Endothelial cell of umbilical vein (primary cell): Measurements from ENCODE around the gene PPP6R1. TPM values are rescaled to one million over a fixed set of nuclear protein-coding genes. Genes with fewer than 3 reads are reported as not detected.

Experiments used
- BruUV-seq: library from RNA; stranded (reverse); fragments of 400-500 nt; replicated peaks from 2 replicates; lab custom pipeline; 2021; lab: Mats Ljungman, UMichigan
- CTCF ChIA-PET: fragments of 300-600, 350-600 bp; sonication (Branson Sonifier 250); formaldehyde crosslinking; loops from one replicate; lab custom pipeline; 2021; ENCODE audit warnings: antibody characterized with exemption, inconsistent platforms; lab: Charles Lee
- POLR2A ChIA-PET: fragments of 300-600, 350-600 bp; sonication (Branson Sonifier 250); formaldehyde crosslinking; loops from one replicate; lab custom pipeline; 2021; ENCODE audit warnings: antibody characterized with exemption, inconsistent platforms; lab: Charles Lee
- DNase-seq: peaks from one replicate; pipeline ENCODE4 v3.0.0-alpha.2; 2011; ENCODE audit warnings: low read depth, low spot score
- FAIRE-seq: peaks from 2 replicates; lab custom pipeline; 2011; peaks lifted over from hg19 to GRCh38; lab: Jason Lieb, UNC
- H2AFZ ChIP-seq: 2 replicates; pipeline ENCODE4 v1.6.0; 2012; ENCODE audit warnings: low read depth, low read length, control low read depth, inconsistent platforms
- H3K27ac ChIP-seq: 2 replicates; pipeline ENCODE4 v1.5.1; 2011; ENCODE audit warnings: low read depth, mild to moderate bottlenecking, control low read depth, low read length, moderate library complexity; ENCODE audit not compliant: insufficient read depth
- H3K27me3 ChIP-seq, 2 experiments: 2 replicates each; pipeline versions ENCODE4 v1.6.0 to v1.6.1; 2011; ENCODE audit warnings: low read length in 2 of 2, mixed read lengths in 1 of 2; ENCODE audit not compliant: control insufficient read depth in 2 of 2, insufficient read depth in 2 of 2
- H3K36me3 ChIP-seq, 2 experiments: 2 replicates in 1 of 2; 3 replicates in 1 of 2; pipeline ENCODE4 v1.5.1; 2011; ENCODE audit warnings: low read length in 2 of 2, mild to moderate bottlenecking in 1 of 2, moderate library complexity in 1 of 2; ENCODE audit not compliant: control insufficient read depth in 2 of 2, insufficient read depth in 2 of 2; ENCODE audit errors: extremely low read depth in 1 of 2
- H3K4me1 ChIP-seq: 3 replicates; pipeline ENCODE4 v1.5.1; 2011; ENCODE audit warnings: mild to moderate bottlenecking, low read length; ENCODE audit not compliant: control insufficient read depth, insufficient read depth; ENCODE audit errors: extremely low read depth
- H3K4me2 ChIP-seq: 2 replicates; pipeline ENCODE4 v1.6.1; 2011; ENCODE audit warnings: low read length, control low read depth, mixed read lengths; ENCODE audit not compliant: insufficient read depth
- H3K4me3 ChIP-seq, 3 experiments: fragments of 200-600 bp in 1 of 3; sonication (generic), shearing (Covaris generic) in 1 of 3; replicated peaks in 1 of 3; 2 replicates each; pipeline ENCODE4 v1.5.1; 2011 to 2016; ENCODE audit warnings: control low read depth in 3 of 3, low read length in 3 of 3, mild to moderate bottlenecking in 2 of 3, inconsistent platforms in 1 of 3, low read depth in 1 of 3, moderate library complexity in 1 of 3; ENCODE audit not compliant: insufficient read depth in 1 of 3
- H3K79me2 ChIP-seq: 2 replicates; pipeline ENCODE4 v1.6.0; 2012; ENCODE audit warnings: low read length, inconsistent platforms; ENCODE audit not compliant: control insufficient read depth, insufficient read depth
- H3K9ac ChIP-seq: replicated peaks from 2 replicates; pipeline ENCODE3; 2011; ENCODE audit warnings: low read length, control low read depth; ENCODE audit not compliant: insufficient read depth; ENCODE audit errors: extremely low read depth
- H3K9me1 ChIP-seq: replicated peaks from 3 replicates; pipeline ENCODE4 v1.6.0; 2011; ENCODE audit warnings: mild to moderate bottlenecking, low read length; ENCODE audit not compliant: control insufficient read depth, insufficient read depth; ENCODE audit errors: extremely low read depth
- H3K9me3 ChIP-seq: replicated peaks from 2 replicates; pipeline ENCODE4 v1.5.1; 2012; ENCODE audit warnings: low read length, inconsistent platforms; ENCODE audit not compliant: control insufficient read depth, insufficient read depth
- H4K20me1 ChIP-seq: replicated peaks from 2 replicates; pipeline ENCODE3; 2011; ENCODE audit warnings: mild to moderate bottlenecking, low read length; ENCODE audit not compliant: control insufficient read depth, insufficient read depth; ENCODE audit errors: extremely low read depth
- CTCF ChIP-seq, 2 donors: IDR thresholded peaks; 1 replicate in 1 of 2; 2 replicates in 1 of 2; pipeline ENCODE4 v1.5.1; 2011; ENCODE audit warnings: low read length in 2 of 2, mild to moderate bottlenecking in 2 of 2, moderate library complexity in 2 of 2, control low read depth in 1 of 2, inconsistent platforms in 1 of 2, low read depth in 1 of 2; ENCODE audit not compliant: insufficient read depth in 1 of 2; ENCODE audit errors: extremely low read depth in 1 of 2
- FOS ChIP-seq: IDR thresholded peaks from 2 replicates; pipeline ENCODE4 v1.6.1; 2011; ENCODE audit warnings: mild to moderate bottlenecking, low read length, moderate library complexity, borderline replicate concordance; ENCODE audit not compliant: insufficient read depth
- GATA2 ChIP-seq: IDR thresholded peaks from 2 replicates; pipeline ENCODE4 v1.7.0; 2011; ENCODE audit warnings: low read depth, mild to moderate bottlenecking, moderate library complexity, mixed read lengths, low read length; ENCODE audit not compliant: insufficient read length, insufficient read depth
- JUN ChIP-seq: IDR thresholded peaks from 2 replicates; pipeline ENCODE4 v1.6.1; 2011; ENCODE audit warnings: borderline replicate concordance, low read depth; ENCODE audit not compliant: insufficient read length, insufficient read depth
- MAX ChIP-seq: IDR thresholded peaks from 2 replicates; pipeline ENCODE4 v1.6.1; 2011; ENCODE audit not compliant: insufficient read depth, insufficient read length
- MYC ChIP-seq: IDR thresholded peaks from one replicate; pipeline ENCODE4 v1.6.1; 2011; ENCODE audit warnings: mild to moderate bottlenecking, low read depth, low read length
- POLR2A ChIP-seq: IDR thresholded peaks from 2 replicates; pipeline ENCODE4 v1.6.1; 2012; ENCODE audit warnings: low read depth, mild to moderate bottlenecking, control low read depth, low read length
- POLR2AphosphoS5 ChIP-seq: IDR thresholded peaks from 2 replicates; pipeline ENCODE4 v1.6.1; 2012; ENCODE audit warnings: low read depth, mild to moderate bottlenecking, control low read depth, low read length, moderate library complexity; ENCODE audit not compliant: insufficient read depth
- dilution Hi-C: fragments of 300-500 bp; cut with MboI; formaldehyde crosslinking; loops from one replicate; pipeline ENCODE4 v1.15.0; 2019; ENCODE audit warnings: low sequenced_read_pairs; ENCODE audit not compliant: extremely low pct_ligation_motif_present
- intact Hi-C: fragments of 100-400 bp; cut with micrococcal nuclease; formaldehyde crosslinking; loops from one replicate; pipeline ENCODE4 v1.10.0; 2022
- polyA plus RNA-seq, 4 experiments: library from polyadenylated mRNA; depleted of rRNA in 3 of 4; stranded (reverse) in 3 of 4; unstranded in 1 of 4; fragments of >200 nt; gene quantifications; 2 replicates each; pipeline versions ENCODE4 v1.2.1 to v1.2.3, GENCODE V29; 2011 to 2012; ENCODE audit warnings: missing spikeins in 1 of 4
- total RNA-seq: library from RNA; stranded (reverse); gene quantifications from 2 replicates; pipeline ENCODE4 v1.2.3, GENCODE V29; 2021

PPP6R1 gene
- total and polyA plus RNA-seq, 2 donors (not counting 3 experiments of a cell fraction or from before 2014, with no cell fraction given): 35.7 to 71.8 TPM

- intact Hi-C loops: no loop called here
- Histone ChIP-seq H3K9ac (no peak overlapping the region), H3K4me2 (no peak overlapping the region), H3K9me3 (no peaks in the 10 kb centered on the region), H3K4me3 (no peak overlapping the region), H2AFZ (no peak overlapping the region), H3K27ac (no peak overlapping the region), H3K79me2 (no peaks in the 10 kb centered on the region), H4K20me1 (no peaks in the 10 kb centered on the region), H3K27me3 (no peaks in the 10 kb centered on the region), H3K36me3 (peaks cover 0 to 34% of the 10 kb centered on the region in 2 experiments), H3K4me1 (no peaks in the 10 kb centered on the region), H3K9me1 (no peaks in the 10 kb centered on the region)
- TF ChIP-seq CTCF (IDR thresholded peaks at IDR 0.05; ENCODE audit: extremely low read depth in 1 of 2, insufficient read depth in 1 of 2, low read depth in 1 of 2, low read length in 2 of 2): no peak
- TF ChIP-seq POLR2A: no peak
- no peak for TF ChIP-seq MAX
- no peak for TF ChIP-seq MYC
- no peak for TF ChIP-seq JUN
- TF ChIP-seq GATA2: no peak
- TF ChIP-seq FOS: no peak
- no peak for TF ChIP-seq POLR2AphosphoS5
- POLR2A ChIA-PET: no interaction called here
- CTCF ChIA-PET: no interaction called here
- no peak for FAIRE-seq
- dilution Hi-C loops: no loop called here
- no peak for DNase-seq
- BruUV-seq: no TSS peak
Measured at GRCh38 chr19:55226788-55227187, 32.0 kb downstream of the PPP6R1 start.
